OCI-LY1 (cell line): ENCODE results near the gene NR1I2.

Experiments
- CTCF ChIP-seq: fragments of 200-600 bp; sonication (generic), shearing (Covaris generic); IDR thresholded peaks from 2 replicates; pipeline ENCODE4 v1.5.1; 2017; ENCODE audit warnings: mild to moderate bottlenecking, antibody characterized with exemption, low read length, moderate library complexity, mixed read lengths
- EZH2 ChIP-seq: fragments of 200-600 bp; sonication (generic), shearing (Covaris generic); IDR thresholded peaks from 2 replicates; pipeline ENCODE4 v1.8.0; 2017; ENCODE audit warnings: borderline replicate concordance, mixed run types, mild to moderate bottlenecking, antibody characterized with exemption, low read length, moderate library complexity, mixed read lengths

DNA sequence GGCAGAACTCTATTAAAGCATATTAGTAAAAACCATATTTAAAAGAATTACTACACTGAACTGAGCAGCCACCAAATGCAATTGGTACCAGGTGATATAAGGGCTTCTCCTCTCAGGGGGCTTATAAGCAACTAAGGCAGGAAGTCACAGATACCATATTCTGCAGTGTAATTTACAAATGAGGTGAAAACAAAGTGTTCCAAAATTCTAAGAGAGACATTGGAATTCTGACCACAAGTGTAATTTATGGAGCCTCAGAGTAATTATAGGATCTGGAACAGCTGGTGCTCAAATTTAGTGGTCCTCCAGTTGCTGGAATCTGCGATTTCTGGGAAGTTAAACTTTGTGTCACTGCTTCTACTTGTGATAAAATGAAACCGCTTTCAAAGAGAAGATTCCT, 3.1 kb upstream of the NR1I2 start:
- TF ChIP-seq CTCF, result no peak
- TF ChIP-seq EZH2, result no peak
